GM10248 (cell line): ENCODE measurements around the gene PSMD14.

Experiments used
- CTCF ChIA-PET: fragments of 300-600 bp; sonication (Branson Sonifier 250); formaldehyde crosslinking; extraction: SDS; loops from one replicate; lab custom pipeline; 2021; ENCODE audit warnings: antibody characterized with exemption; lab: Yijun Ruan, JAX
- POLR2A ChIA-PET: fragments of 350-650 bp; sonication (Branson Sonifier 250); formaldehyde crosslinking; extraction: SDS; loops from one replicate; lab custom pipeline; 2020; ENCODE audit warnings: antibody characterized with exemption; lab: Yijun Ruan, JAX
- DNase-seq: peaks from one replicate; pipeline ENCODE4 v3.0.0; 2012; ENCODE audit errors: extremely low spot score
- TF ChIP-seq, protein P1 (sequence below): IDR thresholded peaks from 2 replicates; pipeline ENCODE4 v1.5.1; 2012; ENCODE audit warnings: mild to moderate bottlenecking, low read depth; ENCODE audit errors: extremely low read depth, missing control alignments, control extremely low read depth

PSMD14 gene

DNA sequence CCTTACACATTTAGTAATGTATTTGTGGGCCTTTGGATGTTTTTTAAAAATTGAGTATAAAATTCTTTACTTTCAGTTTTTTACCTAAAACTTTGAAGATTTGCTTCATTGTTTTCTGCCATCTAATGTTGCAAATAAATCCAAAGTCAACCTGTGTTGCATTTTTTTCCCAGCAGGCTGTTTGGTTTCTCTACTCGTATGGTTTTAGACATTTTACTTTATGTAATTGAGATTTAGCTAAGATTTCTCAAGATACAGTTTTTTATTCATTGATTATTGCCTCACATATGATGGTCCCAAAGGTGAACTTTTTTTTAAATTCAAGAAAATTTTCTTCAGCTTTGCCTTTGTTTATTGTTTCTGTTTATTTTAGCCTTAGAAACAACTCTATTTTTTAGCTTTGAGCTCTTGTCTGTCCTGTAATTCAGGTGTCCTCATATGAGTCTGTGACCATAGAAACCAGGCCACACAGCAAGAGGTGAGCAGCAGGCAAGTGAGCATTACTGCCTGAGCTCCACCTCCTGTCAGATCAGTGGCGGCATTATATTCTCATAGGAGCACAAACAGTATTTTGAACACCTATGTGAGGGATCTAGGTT, 54.4 kb downstream of the PSMD14 start:
- ChIA-PET POLR2A (no interaction called here), CTCF (interaction anchor here (1.5 kb wide), 1 partner anchor 9 kb away, joined by 4 read pairs; no protein-coding TSS in a partner anchor)
- no peak for DNase-seq
- TF ChIP-seq, protein P1, sequence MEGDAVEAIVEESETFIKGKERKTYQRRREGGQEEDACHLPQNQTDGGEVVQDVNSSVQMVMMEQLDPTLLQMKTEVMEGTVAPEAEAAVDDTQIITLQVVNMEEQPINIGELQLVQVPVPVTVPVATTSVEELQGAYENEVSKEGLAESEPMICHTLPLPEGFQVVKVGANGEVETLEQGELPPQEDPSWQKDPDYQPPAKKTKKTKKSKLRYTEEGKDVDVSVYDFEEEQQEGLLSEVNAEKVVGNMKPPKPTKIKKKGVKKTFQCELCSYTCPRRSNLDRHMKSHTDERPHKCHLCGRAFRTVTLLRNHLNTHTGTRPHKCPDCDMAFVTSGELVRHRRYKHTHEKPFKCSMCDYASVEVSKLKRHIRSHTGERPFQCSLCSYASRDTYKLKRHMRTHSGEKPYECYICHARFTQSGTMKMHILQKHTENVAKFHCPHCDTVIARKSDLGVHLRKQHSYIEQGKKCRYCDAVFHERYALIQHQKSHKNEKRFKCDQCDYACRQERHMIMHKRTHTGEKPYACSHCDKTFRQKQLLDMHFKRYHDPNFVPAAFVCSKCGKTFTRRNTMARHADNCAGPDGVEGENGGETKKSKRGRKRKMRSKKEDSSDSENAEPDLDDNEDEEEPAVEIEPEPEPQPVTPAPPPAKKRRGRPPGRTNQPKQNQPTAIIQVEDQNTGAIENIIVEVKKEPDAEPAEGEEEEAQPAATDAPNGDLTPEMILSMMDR = no peak

DNA sequence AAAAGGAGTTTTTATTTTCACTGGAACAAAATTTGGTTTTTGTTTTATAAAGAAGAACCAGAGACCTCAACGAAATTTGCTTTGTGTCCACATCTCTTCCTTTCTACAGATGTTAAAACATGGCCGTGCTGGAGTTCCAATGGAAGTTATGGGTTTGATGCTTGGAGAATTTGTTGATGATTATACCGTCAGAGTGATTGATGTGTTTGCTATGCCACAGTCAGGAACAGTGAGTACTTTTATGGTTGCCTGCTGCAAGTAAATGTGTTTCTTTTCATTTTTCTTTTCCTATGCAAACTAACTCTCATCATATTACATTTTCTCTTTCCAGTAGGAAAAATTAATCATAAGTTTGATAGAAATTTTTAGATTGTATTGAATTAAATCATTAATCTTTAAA, 59.5 kb downstream of the PSMD14 start:
- DNase-seq = no peak
- CTCF ChIA-PET = interaction anchor here (1.3 kb wide), 1 partner anchor 12 kb away, joined by 3 read pairs; no protein-coding TSS in a partner anchor
- TF ChIP-seq, protein P1 = no peak
- POLR2A ChIA-PET = no interaction called here

DNA sequence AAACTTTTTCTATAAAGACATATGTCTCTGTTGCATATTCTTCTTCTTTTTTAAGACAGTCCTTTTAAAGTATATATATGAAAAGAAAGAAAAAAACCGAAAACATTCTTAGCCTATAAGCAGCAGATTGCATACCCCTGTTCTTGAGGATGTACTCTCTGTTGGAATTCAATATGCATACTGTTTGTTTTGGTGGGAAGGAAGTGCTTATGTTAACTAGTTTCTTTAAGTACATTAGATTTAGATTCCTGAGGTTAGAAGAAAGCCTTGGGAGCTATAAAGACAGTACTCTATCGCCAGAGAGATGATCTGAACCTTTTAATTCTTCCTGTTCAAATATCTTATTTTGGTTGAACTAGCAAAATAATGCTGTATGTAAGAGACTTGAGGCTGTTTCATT, 61.1 kb downstream of the PSMD14 start:
- TF ChIP-seq, protein P1 = no peak
- POLR2A ChIA-PET = no interaction called here
- CTCF ChIA-PET = interaction anchor here (1.5 kb wide), 1 partner anchor 11 kb away, joined by 5 read pairs; no protein-coding TSS in a partner anchor
- DNase-seq = no peak

DNA sequence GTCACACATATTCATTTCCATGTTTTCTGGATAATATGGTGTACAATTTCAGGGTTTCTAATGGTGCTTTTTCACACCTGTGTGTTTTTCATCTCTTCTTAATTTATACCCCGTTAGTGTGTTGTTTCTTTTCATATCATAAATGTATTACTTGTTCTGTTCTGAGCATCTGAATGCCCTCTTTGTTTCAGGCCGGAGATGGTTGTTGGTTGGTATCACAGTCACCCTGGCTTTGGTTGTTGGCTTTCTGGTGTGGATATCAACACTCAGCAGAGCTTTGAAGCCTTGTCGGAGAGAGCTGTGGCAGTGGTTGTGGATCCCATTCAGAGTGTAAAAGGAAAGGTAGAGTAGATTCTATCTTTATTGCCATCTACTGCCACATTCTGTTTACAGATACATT, 62.8 kb downstream of the PSMD14 start:
- TF ChIP-seq, protein P1 = no peak
- no peak for DNase-seq
- CTCF ChIA-PET = interaction anchor here (1.2 kb wide), 1 partner anchor 12 kb away, joined by 3 read pairs; no protein-coding TSS in a partner anchor
- POLR2A ChIA-PET = no interaction called here

DNA sequence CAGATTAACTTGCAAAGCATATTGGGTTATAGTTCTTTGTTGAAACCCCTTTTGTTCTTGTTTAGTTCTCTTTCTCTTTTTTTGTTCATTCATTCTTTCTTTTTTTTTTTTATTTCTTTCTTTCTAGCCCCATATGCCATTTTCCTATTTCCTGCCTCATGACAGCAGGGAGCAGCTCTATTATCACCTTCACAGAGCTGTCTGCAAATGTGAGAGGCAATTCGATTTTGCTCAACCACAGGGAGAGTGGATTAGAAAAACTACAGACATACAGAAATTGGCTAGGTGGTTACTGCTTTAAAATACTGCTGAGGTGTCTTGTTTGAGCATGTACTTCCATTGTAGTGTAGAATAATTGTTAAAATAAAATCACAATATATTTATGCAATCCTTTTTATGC, 63.6 kb downstream of the PSMD14 start:
- TF ChIP-seq, protein P1 = no peak
- CTCF ChIA-PET = interaction anchor here (1.0 to 1.2 kb wide), 4 partner anchors 10 to 308 kb away, joined by 3 to 4 read pairs (median 3); no protein-coding TSS in a partner anchor
- POLR2A ChIA-PET = no interaction called here
- no peak for DNase-seq

DNA sequence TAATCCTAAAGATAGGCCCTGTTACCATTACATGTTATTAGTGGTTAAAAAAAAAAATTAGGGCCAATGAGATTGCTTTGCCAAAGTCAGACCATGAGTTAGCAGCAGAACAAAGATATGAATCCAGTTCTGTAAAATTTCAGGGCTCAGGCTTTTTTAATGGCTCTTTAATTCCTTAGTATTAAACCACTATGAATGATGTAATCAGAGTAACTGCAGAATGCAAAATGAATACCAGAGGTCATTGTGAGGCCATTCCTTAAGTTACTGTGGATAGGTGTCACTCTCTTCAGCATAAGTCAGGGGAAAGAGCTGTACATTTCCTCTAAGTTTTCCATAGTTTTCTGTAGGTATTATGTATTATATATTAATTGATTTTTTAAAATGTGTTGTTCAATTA, 65.7 kb downstream of the PSMD14 start:
- CTCF ChIA-PET = interaction anchor here (1.3 kb wide), 1 partner anchor 14 kb away, joined by 3 read pairs; no protein-coding TSS in a partner anchor
- TF ChIP-seq, protein P1 = no peak
- DNase-seq = no peak
- POLR2A ChIA-PET = no interaction called here
